GM23338 (cell line): Measurements from ENCODE around the gene PCSK1. TPM values are rescaled to one million over a fixed set of nuclear protein-coding genes. Genes with fewer than 3 reads are reported as not detected.

Experiments used
- ATAC-seq: fragments of 200-7000 bp; cut with Tn5 transposase; 3 replicates; pipeline ENCODE4 v1.9.1; 2020
- DNase-seq: peaks from one replicate; pipeline ENCODE4 v3.0.0-alpha.2; 2015; ENCODE audit warnings: low spot score
- H2AFZ ChIP-seq: fragments of 200-600 bp; sonication (generic); 2 replicates; pipeline ENCODE4 v1.8.0; 2016; ENCODE audit warnings: antibody characterized with exemption, mild to moderate bottlenecking, moderate library complexity
- H3F3A ChIP-seq: fragments of 200-600 bp; sonication (generic); replicated peaks from 2 replicates; pipeline ENCODE4 v1.8.0; 2017; ENCODE audit warnings: antibody characterized with exemption, mixed run types, low read depth
- H3K27ac ChIP-seq: fragments of 200-600 bp; sonication (generic); 2 replicates; pipeline ENCODE4 v1.6.1; 2016; ENCODE audit warnings: low read depth
- H3K27me3 ChIP-seq: fragments of 200-600 bp; sonication (generic); 2 replicates; pipeline ENCODE4 v1.8.0; 2016; ENCODE audit warnings: mild to moderate bottlenecking, mixed run types, moderate library complexity; ENCODE audit not compliant: insufficient read depth
- H3K36me3 ChIP-seq: fragments of 200-600 bp; sonication (generic); 2 replicates; pipeline ENCODE4 v1.8.0; 2016; ENCODE audit warnings: mild to moderate bottlenecking; ENCODE audit not compliant: insufficient read depth
- H3K4me1 ChIP-seq: fragments of 200-600 bp; sonication (generic); 2 replicates; pipeline ENCODE4 v1.8.0; 2016; ENCODE audit warnings: mild to moderate bottlenecking, moderate library complexity; ENCODE audit not compliant: insufficient read depth
- H3K4me2 ChIP-seq: fragments of 200-600 bp; sonication (generic); 2 replicates; pipeline ENCODE4 v1.7.1; 2017; ENCODE audit warnings: mixed run types
- H3K4me3 ChIP-seq: fragments of 200-600 bp; sonication (generic); 2 replicates; pipeline ENCODE4 v1.6.1; 2016; ENCODE audit warnings: mixed run types
- H3K79me2 ChIP-seq: fragments of 200-600 bp; sonication (generic); replicated peaks from 2 replicates; pipeline ENCODE4 v1.8.0; 2017; ENCODE audit warnings: mild to moderate bottlenecking; ENCODE audit not compliant: insufficient read depth
- H3K9me2 ChIP-seq: fragments of 200-600 bp; sonication (generic); 2 replicates; pipeline ENCODE4 v1.8.0; 2017; ENCODE audit not compliant: insufficient read depth
- H4K20me1 ChIP-seq: fragments of 200-600 bp; sonication (generic); replicated peaks from 2 replicates; pipeline ENCODE4 v1.8.0; 2017; ENCODE audit warnings: mild to moderate bottlenecking; ENCODE audit not compliant: insufficient read depth
- H3K27ac Mint-ChIP-seq: 2 replicates; pipeline ENCODE4 v1.8.0; 2020; ENCODE audit warnings: inconsistent platforms, mild to moderate bottlenecking, moderate library complexity, mixed read lengths
- H3K27me3 Mint-ChIP-seq: 3 replicates; pipeline ENCODE4 v1.8.0; 2022; ENCODE audit warnings: low read depth, mild to moderate bottlenecking, moderate library complexity, mixed read lengths, inconsistent platforms; ENCODE audit not compliant: insufficient read depth, poor library complexity
- H3K36me3 Mint-ChIP-seq: 3 replicates; pipeline ENCODE4 v1.8.0; 2021; ENCODE audit warnings: low read depth, mild to moderate bottlenecking, inconsistent platforms, moderate library complexity, mixed read lengths
- H3K4me1 Mint-ChIP-seq: 3 replicates; pipeline ENCODE4 v1.8.0; 2020; ENCODE audit warnings: mild to moderate bottlenecking, inconsistent platforms, mixed read lengths
- H3K4me3 Mint-ChIP-seq: 3 replicates; pipeline ENCODE4 v1.8.0; 2021; ENCODE audit warnings: moderate library complexity, mild to moderate bottlenecking, inconsistent platforms, mixed read lengths
- H3K9me3 Mint-ChIP-seq: 3 replicates; pipeline ENCODE4 v1.8.0; 2020; ENCODE audit warnings: moderate library complexity, mild to moderate bottlenecking, inconsistent platforms, mixed read lengths
- CREB1 ChIP-seq: fragments of 250-450 bp; sonication (Bioruptor Pico); IDR thresholded peaks from 2 replicates; pipeline ENCODE4 v1.5.0; 2020; ENCODE audit warnings: low read depth, mild to moderate bottlenecking, moderate library complexity
- CTCF ChIP-seq, 2 experiments: fragments of 200-600 bp in 1 of 2; sonication (generic) in 1 of 2; conservative IDR thresholded peaks; 2 replicates each; pipeline versions ENCODE4 v1.5.1 to v1.6.1; 2016 to 2017; ENCODE audit warnings: antibody characterized with exemption in 2 of 2, low read depth in 2 of 2, mild to moderate bottlenecking in 2 of 2, moderate library complexity in 1 of 2
- ETS1 ChIP-seq: IDR thresholded peaks from 2 replicates; pipeline ENCODE4 v1.6.1; 2016; ENCODE audit warnings: antibody characterized with exemption
- JUNB ChIP-seq: IDR thresholded peaks from one replicate; pipeline ENCODE4 v1.6.1; 2016; ENCODE audit warnings: antibody characterized with exemption; ENCODE audit not compliant: unreplicated experiment
- NANOG ChIP-seq: IDR thresholded peaks from 2 replicates; pipeline ENCODE4 v1.6.1; 2016; ENCODE audit warnings: antibody characterized with exemption, borderline replicate concordance
- POLR2AphosphoS5 ChIP-seq: IDR thresholded peaks from 2 replicates; pipeline ENCODE4 v1.6.1; 2016; ENCODE audit warnings: antibody characterized with exemption, low read depth
- REST ChIP-seq: IDR thresholded peaks from one replicate; pipeline ENCODE4 v1.6.1; 2018; ENCODE audit warnings: antibody characterized with exemption; ENCODE audit not compliant: unreplicated experiment
- STAT1 ChIP-seq: IDR thresholded peaks from one replicate; pipeline ENCODE4 v1.6.1; 2016; ENCODE audit warnings: antibody characterized with exemption; ENCODE audit not compliant: unreplicated experiment
- ZNF331 ChIP-seq: fragments of 250-450 bp; sonication (Bioruptor Pico); IDR thresholded peaks from 2 replicates; pipeline ENCODE4 v1.5.0; 2020; ENCODE audit warnings: low read depth, mild to moderate bottlenecking, moderate library complexity
- ZNF462 ChIP-seq: fragments of 250-450 bp; sonication (Bioruptor Pico); IDR thresholded peaks from 2 replicates; pipeline ENCODE4 v1.5.0; 2020; ENCODE audit warnings: mild to moderate bottlenecking, moderate library complexity
- polyA plus RNA-seq: library from polyadenylated mRNA; unstranded; fragments of >200 nt; fragmentation: Nextera tagmentation; extraction: Ambion mirVana; gene quantifications from 2 replicates; pipeline ENCODE4 v1.2.1, GENCODE V29; 2016
- total RNA-seq: library from RNA; depleted of rRNA; stranded (reverse); fragments of >200 nt; shearing (Covaris generic); gene quantifications from 2 replicates; pipeline ENCODE4 v1.2.3, GENCODE V29; 2014

The PCSK1 gene
- total and polyA plus RNA-seq, 2 experiments from 2014 or later = 2.3 to 2.7 TPM

- no peak for TF ChIP-seq ETS1
- no peak for TF ChIP-seq CREB1 (CRISPR knock-in tag)
Observed at GRCh38 chr5:96408841-96409538, 24.1 kb downstream of the PCSK1 start (continued).

GRCh38 chr5:96408210-96408777 lies 24.8 kb downstream of the PCSK1 start:
- Histone ChIP-seq H3K4me2 (no peak overlapping the region), H3K4me1 (peaks cover 8% of the 10 kb centered on the region), H3K36me3 (no peaks in the 10 kb centered on the region), H3K4me3 (no peak overlapping the region), H3K79me2 (no peaks in the 10 kb centered on the region), H3K27me3 (no peaks in the 10 kb centered on the region), H4K20me1 (no peaks in the 10 kb centered on the region), H2AFZ (no peak overlapping the region), H3F3A (no peaks in the 10 kb centered on the region), H3K27ac (no peak overlapping the region), H3K9me2 (no peaks in the 10 kb centered on the region)
- H3K27me3 Mint-ChIP-seq = no peaks in the 10 kb centered on the region
- DNase-seq (no peak), ATAC-seq (no peak)
- no peak overlapping the region for H3K27ac Mint-ChIP-seq
- no peaks in the 10 kb centered on the region for H3K36me3 Mint-ChIP-seq
- no peaks in the 10 kb centered on the region for H3K9me3 Mint-ChIP-seq
- H3K4me1 Mint-ChIP-seq = peaks cover 10% of the 10 kb centered on the region
- no peak overlapping the region for H3K4me3 Mint-ChIP-seq
- no peak for TF ChIP-seq JUNB
- TF ChIP-seq ZNF331 (CRISPR knock-in tag) = no peak
- no peak for TF ChIP-seq NANOG
- no peak for TF ChIP-seq STAT1
- no peak for TF ChIP-seq CREB1 (CRISPR knock-in tag)
- TF ChIP-seq CTCF (conservative IDR thresholded peaks at IDR 0.05; ENCODE audit: low read depth in 2 of 2) = no peak
- TF ChIP-seq ZNF462 (CRISPR knock-in tag) = no peak
- TF ChIP-seq ETS1 = no peak
- no peak for TF ChIP-seq REST
- no peak for TF ChIP-seq POLR2AphosphoS5
